Measurements from ENCODE around the gene KY. TPM values are rescaled to one million over a fixed set of nuclear protein-coding genes. Genes with fewer than 3 reads are reported as not detected.

The KY gene
- total RNA-seq, 1 donor from 2014 or later: 0.24 TPM

DNA sequence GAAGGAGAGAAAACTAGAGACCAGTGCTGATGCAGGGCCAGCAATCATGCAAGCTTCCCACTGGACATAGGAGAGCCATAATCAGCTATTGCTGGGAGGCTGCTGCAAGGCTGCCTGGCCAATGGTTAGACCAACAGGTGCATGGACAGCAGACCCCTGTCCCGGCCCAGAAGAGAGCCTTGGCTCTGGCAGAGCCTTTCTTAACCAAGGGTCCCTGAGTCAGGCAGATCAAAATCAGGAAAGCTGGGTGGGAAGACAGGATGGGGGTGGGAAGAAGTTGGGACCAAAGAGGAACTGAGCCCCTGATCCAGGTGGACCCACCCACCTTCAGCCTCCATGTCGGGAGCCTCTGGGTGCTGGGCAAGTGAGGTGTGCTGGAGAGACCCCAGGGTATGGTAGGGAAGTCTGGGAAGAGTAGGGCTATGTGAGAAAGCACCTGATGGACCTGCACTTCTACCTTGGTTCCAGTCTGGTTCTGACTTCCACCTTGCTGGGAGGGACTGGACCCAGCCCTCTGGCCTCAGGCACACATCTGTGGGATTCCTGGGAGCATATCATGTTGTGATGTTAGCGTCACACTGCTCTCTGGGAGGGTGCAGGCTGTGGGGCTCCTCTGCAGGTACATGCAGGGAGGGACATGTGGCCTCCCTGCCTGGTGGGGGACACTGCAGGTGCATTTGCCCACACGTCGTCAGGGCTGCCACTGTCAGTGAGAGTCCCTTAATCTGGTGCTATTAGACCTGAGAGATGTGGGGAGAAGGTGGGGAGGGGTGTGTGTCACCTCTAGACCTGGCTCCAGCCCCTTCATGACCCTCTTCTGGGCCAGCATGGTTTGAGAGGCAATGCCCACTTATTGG, 24.7 kb downstream of the KY start:
- Histone ChIP-seq H3K27ac (no peak overlapping the region), H3K9me3 (peaks cover 10% of the 10 kb centered on the region), H3K4me1 (no peaks in the 10 kb centered on the region), H3K4me3 (no peak overlapping the region), H3K27me3 (ENCODE audit: low read depth) (no peaks in the 10 kb centered on the region), H3K36me3 (no peaks in the 10 kb centered on the region)
- intact Hi-C loops (cut with DNase I): no loop called here
- DNase-seq: no peak
- peak in 1 of 2 donors; percentile 11 for ATAC-seq
- TF ChIP-seq, protein P1, sequence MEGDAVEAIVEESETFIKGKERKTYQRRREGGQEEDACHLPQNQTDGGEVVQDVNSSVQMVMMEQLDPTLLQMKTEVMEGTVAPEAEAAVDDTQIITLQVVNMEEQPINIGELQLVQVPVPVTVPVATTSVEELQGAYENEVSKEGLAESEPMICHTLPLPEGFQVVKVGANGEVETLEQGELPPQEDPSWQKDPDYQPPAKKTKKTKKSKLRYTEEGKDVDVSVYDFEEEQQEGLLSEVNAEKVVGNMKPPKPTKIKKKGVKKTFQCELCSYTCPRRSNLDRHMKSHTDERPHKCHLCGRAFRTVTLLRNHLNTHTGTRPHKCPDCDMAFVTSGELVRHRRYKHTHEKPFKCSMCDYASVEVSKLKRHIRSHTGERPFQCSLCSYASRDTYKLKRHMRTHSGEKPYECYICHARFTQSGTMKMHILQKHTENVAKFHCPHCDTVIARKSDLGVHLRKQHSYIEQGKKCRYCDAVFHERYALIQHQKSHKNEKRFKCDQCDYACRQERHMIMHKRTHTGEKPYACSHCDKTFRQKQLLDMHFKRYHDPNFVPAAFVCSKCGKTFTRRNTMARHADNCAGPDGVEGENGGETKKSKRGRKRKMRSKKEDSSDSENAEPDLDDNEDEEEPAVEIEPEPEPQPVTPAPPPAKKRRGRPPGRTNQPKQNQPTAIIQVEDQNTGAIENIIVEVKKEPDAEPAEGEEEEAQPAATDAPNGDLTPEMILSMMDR (IDR thresholded peaks at IDR 0.05): no peak

DNA sequence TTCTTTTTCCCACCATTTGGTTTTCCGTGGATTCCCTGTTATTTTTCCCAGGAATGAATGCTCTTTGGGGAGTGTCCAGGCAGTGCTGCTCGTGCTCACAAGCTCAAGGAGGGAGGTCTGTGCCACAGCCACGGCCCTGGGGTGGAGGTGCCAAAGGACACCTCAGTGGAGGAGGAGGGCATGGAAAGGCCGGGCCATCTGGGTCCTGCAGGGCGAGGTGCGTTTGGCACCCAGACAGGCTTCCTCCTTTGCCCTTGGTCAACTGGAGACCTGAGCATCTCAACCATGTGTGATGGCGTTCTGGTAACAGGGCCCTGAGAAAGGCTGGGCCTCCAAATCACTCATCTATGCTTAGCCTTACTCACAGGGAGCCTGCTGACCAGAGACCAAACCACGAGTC, 25.4 kb downstream of the KY start:
- DNase-seq: no peak
- TF ChIP-seq, protein P1 (IDR thresholded peaks at IDR 0.05): no peak

GRCh38 chr3:134624537-134625287, 26.1 kb downstream of the KY start:
- no peaks in the 10 kb centered on the region for H3K36me3 ChIP-seq
- no peaks in the 10 kb centered on the region for H3K9me3 ChIP-seq
- H3K27me3 ChIP-seq (ENCODE audit: low read depth): no peaks in the 10 kb centered on the region
- DNase-seq (no peak), ATAC-seq (no peak)
- TF ChIP-seq, protein P1 (IDR thresholded peaks at IDR 0.05): no peak
- intact Hi-C loops (cut with DNase I): no loop called here
- H3K27ac ChIP-seq: no peak overlapping the region
- H3K4me3 ChIP-seq: no peak overlapping the region
- H3K4me1 ChIP-seq: no peaks in the 10 kb centered on the region

More for the DNA sequence above, 25.4 kb downstream of the KY start:
- Histone ChIP-seq H3K9me3 (peaks cover 6% of the 10 kb centered on the region), H3K27me3 (ENCODE audit: low read depth) (no peaks in the 10 kb centered on the region), H3K36me3 (no peaks in the 10 kb centered on the region), H3K4me1 (no peaks in the 10 kb centered on the region), H3K27ac (no peak overlapping the region), H3K4me3 (no peak overlapping the region)
- intact Hi-C loops (cut with DNase I): no loop called here
- no peak for ATAC-seq

GRCh38 chr3:134623615-134624245, 27.1 kb downstream of the KY start:
- Histone ChIP-seq H3K4me3 (no peak overlapping the region), H3K27me3 (ENCODE audit: low read depth) (no peaks in the 10 kb centered on the region), H3K27ac (no peak overlapping the region), H3K9me3 (no peaks in the 10 kb centered on the region), H3K4me1 (no peaks in the 10 kb centered on the region), H3K36me3 (no peaks in the 10 kb centered on the region)
- TF ChIP-seq, protein P1 (IDR thresholded peaks at IDR 0.05): no peak
- DNase-seq (no peak), ATAC-seq (no peak)
- intact Hi-C loops (cut with DNase I): no loop called here

GRCh38 chr3:134622806-134623365, 27.9 kb downstream of the KY start:
- Histone ChIP-seq H3K4me3 (no peak overlapping the region), H3K27ac (no peak overlapping the region), H3K36me3 (no peaks in the 10 kb centered on the region), H3K27me3 (ENCODE audit: low read depth) (no peaks in the 10 kb centered on the region), H3K9me3 (no peaks in the 10 kb centered on the region), H3K4me1 (no peaks in the 10 kb centered on the region)
- intact Hi-C loops (cut with DNase I): no loop called here
- ATAC-seq (no peak), DNase-seq (no peak)
- TF ChIP-seq, protein P1 (IDR thresholded peaks at IDR 0.05): no peak

All from lower lobe of right lung (tissue), 2 donors.